GM19463 (cell line): ENCODE results near the gene C9orf85.
"Not testable (repeated sequence)": the region's sequence is repeated elsewhere in the genome, so short reads cannot be mapped to it uniquely, and the experiment has no call there.

Experiments
- ATAC-seq: cut with Tn5 transposase; IDR thresholded peaks from one replicate; pipeline ENCODE4 v1.9.1; 2021; ENCODE audit warnings: mild to moderate bottlenecking, moderate library complexity; ENCODE audit not compliant: unreplicated experiment

Gene C9orf85

DNA sequence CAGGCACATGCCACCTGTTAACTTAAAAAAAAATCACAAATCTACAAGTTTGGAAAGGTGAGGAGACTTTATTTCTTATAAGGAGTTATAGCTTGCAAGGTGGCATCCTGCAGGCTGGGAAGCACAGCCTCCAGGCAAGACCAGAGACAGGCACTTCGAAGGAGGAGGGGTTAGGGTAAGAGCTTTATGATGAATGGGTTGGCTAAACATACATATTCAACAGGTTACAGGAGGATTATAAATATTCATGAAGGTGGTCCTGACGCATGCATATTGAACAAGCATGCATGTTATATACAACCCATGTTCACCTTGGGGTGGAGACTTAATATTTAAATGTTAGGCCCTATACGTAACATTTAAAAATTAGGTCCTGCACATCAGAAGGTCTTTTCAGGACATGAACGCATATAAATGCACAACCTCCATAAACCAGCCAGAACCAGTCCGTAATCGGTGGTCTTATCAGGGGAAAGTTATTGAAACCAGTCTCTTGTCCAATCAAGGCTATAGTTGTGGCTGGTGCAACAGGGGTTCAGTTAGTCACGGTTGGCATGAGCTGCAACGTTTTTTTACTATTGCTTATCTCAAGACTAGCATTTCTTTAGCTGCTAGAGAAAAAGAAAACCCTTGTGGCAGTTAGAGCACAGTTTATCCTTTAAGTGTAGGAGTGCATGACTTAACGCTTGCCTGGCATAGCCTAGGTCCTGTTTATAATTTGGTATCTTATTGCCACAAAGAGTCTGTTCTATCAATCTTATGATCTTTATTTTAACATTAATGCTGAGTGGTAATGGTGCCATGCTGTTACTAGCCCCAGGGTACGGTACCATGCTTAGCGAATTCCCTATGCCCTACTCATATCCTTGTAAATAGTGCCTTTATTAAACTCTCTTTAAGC is 76.3 kb downstream of the C9orf85 start:
- ATAC-seq: no peak

DNA sequence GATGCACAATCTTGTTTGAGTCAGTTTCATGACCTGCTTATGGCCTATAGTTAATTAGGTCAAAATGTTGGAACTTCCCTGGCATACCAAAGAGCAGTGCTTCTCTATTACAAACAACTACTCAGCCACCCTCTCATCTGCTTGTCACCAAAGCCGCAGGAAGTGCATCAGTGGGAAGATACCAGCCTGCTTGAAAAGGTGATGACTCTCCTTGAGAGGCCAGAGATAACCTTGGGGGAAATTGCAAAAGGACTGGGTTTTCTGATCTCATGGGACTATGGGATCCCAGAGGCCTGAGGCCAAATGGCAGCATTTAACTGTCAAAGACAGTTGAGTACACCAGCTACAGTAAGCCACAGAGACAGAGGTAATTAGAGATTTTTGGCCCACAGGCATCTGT is 79.0 kb downstream of the C9orf85 start:
- ATAC-seq: no peak

DNA sequence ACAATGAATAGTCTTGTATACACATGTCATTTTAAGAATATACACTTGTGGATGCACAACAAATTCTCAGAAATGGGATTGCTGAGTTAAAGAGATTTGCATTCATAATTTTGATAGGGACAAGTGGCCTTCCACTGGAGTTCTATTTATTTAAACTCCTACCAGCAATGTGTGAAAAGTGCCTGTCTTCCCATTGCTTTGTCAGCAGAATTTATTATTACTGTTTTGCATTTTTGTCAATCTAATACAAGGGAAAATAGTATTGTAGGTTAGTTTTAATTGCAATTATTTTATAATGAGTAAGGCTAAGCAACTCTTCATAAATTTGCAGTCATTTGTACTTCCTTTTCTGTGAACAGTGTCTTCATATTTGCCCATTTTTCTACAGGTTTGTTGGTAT is 94.0 kb downstream of the C9orf85 start:
- no peak for ATAC-seq

DNA sequence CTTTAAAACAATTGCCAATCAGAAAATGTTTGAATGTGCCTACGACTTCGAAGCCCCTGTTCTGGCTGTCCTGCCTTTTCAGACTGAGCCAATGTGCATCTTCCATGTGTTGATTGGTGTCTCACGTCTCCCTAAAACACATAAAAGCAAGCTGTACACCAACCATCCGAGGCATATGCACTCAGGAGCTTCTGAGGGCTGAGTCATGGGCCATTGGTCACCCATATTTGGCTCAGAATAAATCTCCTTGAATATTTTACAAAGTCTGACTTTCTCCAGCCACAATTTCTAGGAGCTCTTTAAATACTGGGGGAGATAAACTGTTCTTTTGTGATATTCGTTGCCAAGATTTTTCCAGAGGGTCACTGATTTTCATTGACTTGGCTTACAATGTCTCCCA is 95.1 kb downstream of the C9orf85 start:
- no peak for ATAC-seq

DNA sequence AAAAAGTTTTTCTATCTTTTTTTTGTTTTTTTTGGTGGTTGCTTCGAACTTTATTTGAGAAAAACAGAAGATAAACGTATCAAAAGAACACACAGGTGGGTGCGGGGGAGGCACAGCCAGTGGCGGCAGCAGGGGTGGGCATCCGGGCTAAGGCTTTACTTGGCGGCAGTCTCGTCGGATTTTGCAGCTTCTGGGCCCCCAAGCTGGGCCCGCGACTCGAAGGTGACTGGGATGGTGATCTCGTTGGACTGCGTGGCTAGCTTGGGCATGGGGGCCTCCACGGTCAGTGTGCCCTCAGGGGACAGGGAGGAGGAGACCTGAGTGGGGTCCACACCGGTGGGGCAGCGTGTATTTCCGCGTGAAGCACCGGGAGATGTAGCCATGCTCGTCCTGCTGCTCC is 96.3 kb downstream of the C9orf85 start:
- not testable (repeated sequence) for ATAC-seq

DNA sequence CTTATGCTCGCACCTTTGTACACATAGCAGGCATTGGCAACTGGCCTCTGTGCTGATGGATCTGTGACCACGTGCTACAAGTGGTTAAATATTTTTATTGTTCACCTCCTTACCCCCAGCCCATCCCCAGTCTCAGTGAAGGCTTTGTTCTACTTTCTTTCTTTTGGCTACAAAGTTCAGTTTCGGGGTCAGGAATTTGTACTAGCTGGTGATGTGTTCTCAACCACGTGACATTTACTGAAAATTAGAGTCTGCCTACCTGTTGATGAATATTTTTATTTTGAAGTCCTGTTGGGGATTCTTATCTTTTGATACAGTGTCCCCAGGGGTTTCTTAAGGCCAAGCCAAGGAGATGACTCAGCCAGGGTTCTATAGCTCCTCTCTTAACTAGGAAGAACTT is 101.2 kb downstream of the C9orf85 start:
- no peak for ATAC-seq

DNA sequence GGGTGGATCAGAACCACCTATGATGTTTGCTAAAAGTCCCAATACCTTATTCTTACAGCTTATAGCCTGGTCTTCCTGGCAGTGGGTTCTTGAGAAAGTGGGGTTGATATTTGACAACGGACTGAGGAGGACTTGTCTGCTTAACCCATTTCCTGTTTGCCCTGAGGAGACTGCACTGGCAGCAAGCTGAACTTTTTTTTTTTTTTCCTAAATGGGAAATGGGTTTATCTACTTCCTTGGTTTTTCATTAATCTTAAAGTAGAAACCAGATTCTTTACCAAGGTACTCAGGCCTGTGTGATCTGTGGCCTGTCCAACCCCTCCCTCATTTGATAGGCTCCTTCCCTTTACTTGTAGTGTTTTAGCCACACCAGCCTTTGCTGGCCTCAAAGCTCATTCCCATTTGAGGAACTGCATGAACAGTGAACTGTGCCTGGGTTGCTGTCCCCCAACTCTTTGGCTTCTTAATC is 101.9 kb downstream of the C9orf85 start:
- ATAC-seq: no peak

DNA sequence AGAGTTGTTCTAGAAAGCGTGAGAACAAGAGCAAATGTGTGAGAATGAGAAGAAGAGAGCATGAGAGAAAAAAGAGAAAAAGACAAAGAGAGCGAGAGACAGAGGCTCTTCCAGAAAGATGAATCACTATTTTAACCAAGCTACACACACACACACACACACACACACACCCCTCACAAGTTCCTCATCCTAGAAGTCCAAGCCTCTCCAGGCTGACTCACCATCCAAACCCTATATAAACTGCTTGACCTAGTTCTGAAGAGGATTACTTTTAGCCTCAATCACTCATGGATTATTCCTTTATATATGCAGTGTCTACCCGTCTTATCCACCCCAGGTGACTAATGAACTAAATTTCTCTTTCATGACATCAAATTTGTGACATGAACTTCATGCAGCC is 111.4 kb downstream of the C9orf85 start:
- ATAC-seq: no peak
